GM10266 (cell line): Measurements from ENCODE around the gene PLCH1.

Experiments
- DNase-seq: peaks from one replicate; pipeline ENCODE4 v3.0.0; 2012; ENCODE audit errors: extremely low spot score
- CTCF ChIP-seq: IDR thresholded peaks from 2 replicates; pipeline ENCODE4 v1.5.1; 2012; ENCODE audit warnings: mild to moderate bottlenecking, low read depth; ENCODE audit not compliant: control insufficient read depth, insufficient read depth; ENCODE audit errors: missing control alignments

Gene PLCH1

GRCh38 chr3:155481089-155481488 is 263.8 kb downstream of the PLCH1 start:
- no peak for TF ChIP-seq CTCF
- no peak for DNase-seq

GRCh38 chr3:155465664-155466063 is 279.2 kb downstream of the PLCH1 start:
- no peak for TF ChIP-seq CTCF
- no peak for DNase-seq

- no peak for DNase-seq
- TF ChIP-seq CTCF = no peak
Observed at GRCh38 chr3:155462672-155463071, 282.2 kb downstream of the PLCH1 start.

- DNase-seq = no peak
- no peak for TF ChIP-seq CTCF
Observed at GRCh38 chr3:155457591-155457990, 287.3 kb downstream of the PLCH1 start.

GRCh38 chr3:155455765-155456164 is 289.1 kb downstream of the PLCH1 start:
- no peak for TF ChIP-seq CTCF
- DNase-seq = no peak

- TF ChIP-seq CTCF = no peak
- DNase-seq = no peak
Observed at GRCh38 chr3:155453512-155453911, 291.4 kb downstream of the PLCH1 start.

GRCh38 chr3:155449613-155450267 is 295.1 kb downstream of the PLCH1 start:
- no peak for TF ChIP-seq CTCF

More at GRCh38 chr3:155449613-155450267, 295.1 kb downstream of the PLCH1 start:
- no peak for DNase-seq
